Measurements from ENCODE around the gene RAB11FIP5. TPM values are rescaled to one million over a fixed set of nuclear protein-coding genes. Genes with fewer than 3 reads are reported as not detected.

RAB11FIP5 gene
- total RNA-seq, result 7.2 and 12.1 TPM in 2 replicates
- 4.2 and 9.0 TPM in 2 replicates for polyA plus RNA-seq

- no peaks in the 10 kb centered on the region for H3K36me3 ChIP-seq
- peak within 1 kb of the TSS; percentile 72 for H3K4me3 ChIP-seq
- H3K27me3 ChIP-seq, result peaks cover 38% of the 10 kb centered on the region
- H3K9me3 ChIP-seq (ENCODE audit: low read depth), result no peaks in the 10 kb centered on the region
- H3K27ac ChIP-seq, result no peak within 1 kb of the TSS
- peak; percentile 81 to 86 for DNase-seq (ENCODE audit: low read depth in 1 of 2, low spot score in 1 of 2)
- TF ChIP-seq CTCF (IDR thresholded peaks at IDR 0.05; ENCODE audit: low read depth, low read length), result no peak
- peaks cover 5% of the 10 kb centered on the region for H3K4me1 ChIP-seq (ENCODE audit: low read depth)
Observed at GRCh38 chr2:73112913-73113854, at the start of gene RAB11FIP5. Gene RAB11FIP5, minus strand, starts transcription at chr2:73112948. Its CDS starts 171 bp downstream, at chr2:73112777.

GRCh38 chr2:73156539-73157124, 43.9 kb upstream of the RAB11FIP5 start:
- H3K9me3 ChIP-seq (ENCODE audit: low read depth), result no peaks in the 10 kb centered on the region
- peak; percentile 73 to 79 for DNase-seq (ENCODE audit: low read depth in 1 of 2, low spot score in 1 of 2)
- TF ChIP-seq CTCF (IDR thresholded peaks at IDR 0.05; ENCODE audit: low read depth, low read length), result peak; percentile 90
- no peak overlapping the region for H3K4me3 ChIP-seq
- H3K27me3 ChIP-seq, result peaks cover 68% of the 10 kb centered on the region
- no peaks in the 10 kb centered on the region for H3K4me1 ChIP-seq (ENCODE audit: low read depth)
- H3K27ac ChIP-seq, result no peak overlapping the region
- no peaks in the 10 kb centered on the region for H3K36me3 ChIP-seq

GRCh38 chr2:73142937-73143336, 30.2 kb upstream of the RAB11FIP5 start:
- H3K36me3 ChIP-seq, result no peaks in the 10 kb centered on the region
- no peak overlapping the region for H3K4me3 ChIP-seq
- H3K27ac ChIP-seq, result no peak overlapping the region
- no peaks in the 10 kb centered on the region for H3K4me1 ChIP-seq (ENCODE audit: low read depth)
- H3K27me3 ChIP-seq, result peaks cover 38% of the 10 kb centered on the region
- no peak for DNase-seq (ENCODE audit: low read depth in 1 of 2, low spot score in 1 of 2)
- TF ChIP-seq CTCF (IDR thresholded peaks at IDR 0.05; ENCODE audit: low read depth, low read length), result no peak
- no peaks in the 10 kb centered on the region for H3K9me3 ChIP-seq (ENCODE audit: low read depth)

- TF ChIP-seq CTCF (IDR thresholded peaks at IDR 0.05; ENCODE audit: low read depth, low read length), result no peak
- H3K27ac ChIP-seq, result no peak overlapping the region
- H3K27me3 ChIP-seq, result peaks cover 30% of the 10 kb centered on the region
- no peak overlapping the region for H3K4me3 ChIP-seq
- H3K4me1 ChIP-seq (ENCODE audit: low read depth), result no peaks in the 10 kb centered on the region
- H3K36me3 ChIP-seq, result no peaks in the 10 kb centered on the region
- H3K9me3 ChIP-seq (ENCODE audit: low read depth), result no peaks in the 10 kb centered on the region
- peak in 1 of 2 donors; percentile 50 for DNase-seq (ENCODE audit: low read depth in 1 of 2, low spot score in 1 of 2)
Observed at GRCh38 chr2:73141896-73142295, 29.1 kb upstream of the RAB11FIP5 start.

GRCh38 chr2:73135236-73135635, 22.5 kb upstream of the RAB11FIP5 start:
- TF ChIP-seq CTCF (IDR thresholded peaks at IDR 0.05; ENCODE audit: low read depth, low read length), result no peak
- Histone ChIP-seq H3K4me1 (ENCODE audit: low read depth) (no peaks in the 10 kb centered on the region), H3K36me3 (no peaks in the 10 kb centered on the region), H3K4me3 (no peak overlapping the region), H3K27ac (no peak overlapping the region), H3K27me3 (no peaks in the 10 kb centered on the region), H3K9me3 (ENCODE audit: low read depth) (no peaks in the 10 kb centered on the region)
- no peak for DNase-seq (ENCODE audit: low read depth in 1 of 2, low spot score in 1 of 2)

All from cardiac muscle cell (in vitro differentiated cells and primary cell).